Bronchial epithelial cell (primary cell): ENCODE measurements around the gene WNK2. TPM values are rescaled to one million over a fixed set of nuclear protein-coding genes. Genes with fewer than 3 reads are reported as not detected.

Experiments
- DNase-seq: peaks from one replicate; pipeline ENCODE4 v3.0.0-alpha.2; 2010; ENCODE audit warnings: low read depth
- FAIRE-seq: peaks from 2 replicates; lab custom pipeline; 2011; peaks lifted over from hg19 to GRCh38; lab: Jason Lieb, UNC
- H3K27me3 ChIP-seq: 2 replicates; pipeline ENCODE4 v1.5.1; 2011; ENCODE audit warnings: low read length; ENCODE audit not compliant: control insufficient read depth, insufficient read depth
- H3K36me3 ChIP-seq: 2 replicates; pipeline ENCODE4 v1.5.1; 2011; ENCODE audit warnings: low read length; ENCODE audit not compliant: control insufficient read depth, insufficient read depth
- H3K4me3 ChIP-seq: 2 replicates; pipeline ENCODE4 v1.5.1; 2011; ENCODE audit warnings: mild to moderate bottlenecking, low read depth, low read length, control low read depth
- CTCF ChIP-seq: IDR thresholded peaks from 2 replicates; pipeline ENCODE4 v1.5.1; 2011; ENCODE audit warnings: mild to moderate bottlenecking, moderate library complexity, low read length, control low read depth, inconsistent platforms; ENCODE audit not compliant: insufficient read depth, severe bottlenecking
- total RNA-seq: library from RNA; depleted of rRNA; stranded (reverse); fragments of >200 nt; gene quantifications from 2 replicates; pipeline ENCODE4 v1.2.1, GENCODE V29; 2014

Gene WNK2
- total RNA-seq, 1 donor from 2014 or later: under 0.01 TPM

- no peak for FAIRE-seq
- no peaks in the 10 kb centered on the region for H3K36me3 ChIP-seq
- DNase-seq: no peak
- H3K27me3 ChIP-seq: peaks cover 33% of the 10 kb centered on the region
- no peak for TF ChIP-seq CTCF
- no peak overlapping the region for H3K4me3 ChIP-seq
Observed at GRCh38 chr9:93180938-93181337, 3.0 kb upstream of the WNK2 start.

- FAIRE-seq: peak; percentile 32
- Histone ChIP-seq H3K27me3 (peaks cover 40% of the 10 kb centered on the region), H3K36me3 (no peaks in the 10 kb centered on the region)
Observed at GRCh38 chr9:93181672-93182435, 2.1 kb upstream of the WNK2 start.

GRCh38 chr9:93182572-93182971 lies 1.4 kb upstream of the WNK2 start:
- no peak for DNase-seq
- no peaks in the 10 kb centered on the region for H3K36me3 ChIP-seq
- peaks cover 46% of the 10 kb centered on the region for H3K27me3 ChIP-seq
- no peak for TF ChIP-seq CTCF
- no peak for FAIRE-seq
- no peak overlapping the region for H3K4me3 ChIP-seq

More at GRCh38 chr9:93181672-93182435, 2.1 kb upstream of the WNK2 start:
- DNase-seq: no peak
- no peak overlapping the region for H3K4me3 ChIP-seq
- no peak for TF ChIP-seq CTCF

GRCh38 chr9:93183131-93183662 lies 742 bp upstream of the WNK2 start:
- peaks cover 48% of the 10 kb centered on the region for H3K27me3 ChIP-seq
- DNase-seq: no peak

GRCh38 chr9:93184432-93185265 lies 710 bp downstream of the WNK2 start:
- no peaks in the 10 kb centered on the region for H3K36me3 ChIP-seq
- DNase-seq: no peak
- no peak overlapping the region for H3K4me3 ChIP-seq
- H3K27me3 ChIP-seq: peaks cover 52% of the 10 kb centered on the region
- FAIRE-seq: no peak
- TF ChIP-seq CTCF: no peak

More at GRCh38 chr9:93183131-93183662, 742 bp upstream of the WNK2 start:
- no peak for FAIRE-seq
- Histone ChIP-seq H3K36me3 (no peaks in the 10 kb centered on the region), H3K4me3 (no peak overlapping the region)
- no peak for TF ChIP-seq CTCF
